NCI-H2227 (cell line): Measurements from ENCODE around the gene ATP5PD.
"Not testable (repeated sequence)": the region's sequence is repeated elsewhere in the genome, so short reads cannot be mapped to it uniquely, and the experiment has no call there.

Experiments used
- DNase-seq: peaks from one replicate; lab custom pipeline; 2025; ENCODE audit not compliant: unreplicated experiment; lab: John Stamatoyannopoulos, UW

ATP5PD gene

DNA sequence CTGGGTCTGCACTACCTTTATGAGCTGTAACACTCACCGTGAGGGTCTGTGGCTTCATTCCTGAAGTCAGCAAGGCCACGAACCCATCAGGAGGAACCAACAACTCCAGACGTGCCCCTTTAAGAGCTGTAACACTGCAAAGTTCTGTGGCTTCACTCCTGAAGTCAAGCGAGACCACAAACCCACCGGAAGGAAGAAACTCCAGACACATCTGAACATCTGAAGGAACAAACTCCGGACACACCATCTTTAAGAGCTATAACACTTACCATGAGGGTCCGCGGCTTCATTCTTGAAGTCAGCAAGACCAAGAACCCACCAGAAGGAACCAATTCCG, 21.4 kb downstream of the ATP5PD start:
- DNase-seq: not testable (repeated sequence)

DNA sequence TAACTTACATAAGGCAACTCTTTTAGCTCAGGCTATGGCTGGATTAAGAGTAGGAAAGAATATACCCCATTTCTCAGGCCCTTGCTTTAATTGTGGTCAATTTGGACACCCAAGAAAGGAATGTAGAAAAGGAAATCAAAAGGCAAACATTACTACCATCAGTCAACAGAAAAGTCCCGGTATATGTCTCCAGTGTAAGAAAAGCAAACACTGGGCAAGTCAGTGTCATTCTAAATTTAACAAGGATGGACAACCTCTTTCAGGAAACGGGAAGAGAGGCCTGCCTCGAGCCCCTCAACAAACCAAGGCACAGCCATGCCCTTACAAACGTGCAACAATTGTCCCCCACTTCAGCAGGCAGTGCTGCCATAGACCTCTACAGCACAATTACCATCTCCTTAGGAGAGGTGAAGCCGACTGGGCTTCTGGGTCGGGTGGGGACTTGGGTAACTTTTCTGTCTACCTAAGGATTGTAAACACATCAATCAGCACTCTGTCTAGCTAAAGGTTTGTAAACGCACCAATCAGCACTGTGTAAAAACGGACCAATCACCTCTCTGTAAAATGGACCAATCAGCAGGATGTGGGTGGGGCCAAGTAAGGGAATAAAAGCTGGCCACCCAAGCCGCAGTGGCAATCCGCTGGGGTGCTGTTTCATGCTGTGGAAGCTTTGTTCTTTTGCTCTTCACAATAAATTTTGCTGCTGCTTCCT, 21.9 kb downstream of the ATP5PD start:
- DNase-seq: no peak

DNA sequence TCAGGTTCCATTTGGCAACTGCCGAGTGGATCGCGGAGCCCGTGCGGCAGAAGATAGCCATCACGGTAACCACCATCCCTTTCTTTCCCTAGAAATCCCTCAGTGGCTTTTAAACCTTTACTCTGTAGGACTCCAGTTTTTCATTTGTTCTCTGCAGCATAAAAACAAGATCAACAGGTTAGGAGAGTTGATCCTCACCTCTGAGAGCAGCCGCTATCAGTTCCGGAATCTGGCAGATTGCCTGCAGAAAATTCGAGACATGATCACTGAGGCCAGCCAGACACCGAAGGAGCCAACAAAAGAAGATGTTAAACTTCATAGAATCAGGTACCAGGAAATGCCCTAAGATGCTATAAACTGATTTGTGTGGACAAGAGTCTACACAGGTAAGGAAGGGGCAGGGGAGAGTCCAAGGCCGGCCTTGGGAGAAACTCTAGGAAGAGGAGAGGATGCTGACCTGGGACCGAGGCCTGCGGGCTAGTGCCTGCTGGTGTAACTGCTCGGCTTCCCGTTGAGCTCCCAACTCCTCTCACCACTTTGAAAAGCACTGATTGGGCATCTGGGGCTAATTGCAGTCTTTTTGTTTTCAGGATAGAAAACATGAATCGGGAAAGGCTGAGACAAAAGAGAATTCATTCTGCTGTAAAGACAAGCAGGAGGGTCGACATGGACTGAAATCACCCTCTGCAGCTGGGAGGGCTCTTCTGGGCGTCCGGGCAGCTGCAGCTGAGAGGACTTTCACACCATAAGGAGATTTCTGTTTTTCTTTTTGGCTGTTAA, 26.2 kb downstream of the ATP5PD start:
- DNase-seq: no peak

DNA sequence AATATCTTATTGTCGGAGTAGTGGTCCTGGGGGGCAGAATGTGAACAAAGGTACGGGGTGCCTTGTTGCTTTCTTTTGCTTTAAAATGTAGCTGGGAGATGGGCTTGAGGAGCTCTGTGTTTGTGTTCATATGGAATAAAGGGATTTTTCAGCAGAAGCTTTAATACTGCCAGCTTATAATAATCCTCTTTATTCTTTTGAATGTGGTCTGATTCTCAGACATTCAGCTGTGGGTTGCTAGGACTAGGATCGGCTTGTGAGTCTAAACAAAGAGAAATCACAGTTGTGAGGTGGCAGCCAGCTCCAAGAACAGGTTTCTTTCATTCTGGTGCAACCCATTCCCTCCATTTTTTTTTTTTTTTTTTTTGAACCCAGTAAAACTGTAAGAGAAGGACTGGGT, 27.1 kb downstream of the ATP5PD start:
- DNase-seq: no peak

DNA sequence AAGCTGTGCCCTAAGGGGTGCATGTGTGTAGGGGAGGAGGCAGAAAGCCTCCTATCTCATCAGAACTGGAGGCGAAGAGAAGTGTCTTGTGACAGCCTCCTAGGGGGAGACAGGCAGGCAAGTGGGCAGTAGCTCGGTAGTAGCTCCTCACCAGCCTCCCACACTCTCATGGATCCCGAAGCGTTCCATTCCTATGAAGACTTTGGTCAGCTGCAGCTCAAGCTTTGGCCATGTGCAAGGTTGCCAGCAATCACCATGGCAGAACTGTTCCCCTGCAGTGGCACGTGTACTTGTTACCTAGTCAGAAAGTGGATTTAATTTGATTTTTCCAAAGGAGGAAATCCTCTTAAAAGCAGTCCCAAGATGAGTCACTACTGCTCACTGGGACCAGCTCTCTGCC, 27.6 kb downstream of the ATP5PD start:
- no peak for DNase-seq

DNA sequence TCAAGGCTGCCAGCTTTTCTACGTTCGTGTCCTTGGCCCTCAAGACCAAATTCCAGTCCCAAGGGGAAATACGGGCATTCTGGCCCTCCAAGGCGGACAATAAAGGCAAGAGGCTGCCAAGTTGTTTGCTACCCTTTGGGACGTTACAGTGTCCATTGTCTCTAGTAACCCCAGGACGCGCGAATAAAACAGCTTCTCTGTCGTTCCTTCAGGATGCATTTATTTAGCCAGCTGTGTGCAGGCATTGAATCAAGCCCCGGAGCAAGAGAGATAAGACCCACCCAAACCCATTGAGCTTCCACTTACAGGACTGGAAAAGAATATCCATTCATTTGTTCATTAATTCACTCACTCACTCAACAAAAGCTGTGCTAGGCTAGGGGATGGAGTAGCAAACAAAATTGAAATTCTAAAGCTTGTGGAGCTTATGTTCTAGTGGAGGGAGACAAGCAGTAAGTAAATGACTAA, 33.6 kb downstream of the ATP5PD start:
- DNase-seq: no peak

DNA sequence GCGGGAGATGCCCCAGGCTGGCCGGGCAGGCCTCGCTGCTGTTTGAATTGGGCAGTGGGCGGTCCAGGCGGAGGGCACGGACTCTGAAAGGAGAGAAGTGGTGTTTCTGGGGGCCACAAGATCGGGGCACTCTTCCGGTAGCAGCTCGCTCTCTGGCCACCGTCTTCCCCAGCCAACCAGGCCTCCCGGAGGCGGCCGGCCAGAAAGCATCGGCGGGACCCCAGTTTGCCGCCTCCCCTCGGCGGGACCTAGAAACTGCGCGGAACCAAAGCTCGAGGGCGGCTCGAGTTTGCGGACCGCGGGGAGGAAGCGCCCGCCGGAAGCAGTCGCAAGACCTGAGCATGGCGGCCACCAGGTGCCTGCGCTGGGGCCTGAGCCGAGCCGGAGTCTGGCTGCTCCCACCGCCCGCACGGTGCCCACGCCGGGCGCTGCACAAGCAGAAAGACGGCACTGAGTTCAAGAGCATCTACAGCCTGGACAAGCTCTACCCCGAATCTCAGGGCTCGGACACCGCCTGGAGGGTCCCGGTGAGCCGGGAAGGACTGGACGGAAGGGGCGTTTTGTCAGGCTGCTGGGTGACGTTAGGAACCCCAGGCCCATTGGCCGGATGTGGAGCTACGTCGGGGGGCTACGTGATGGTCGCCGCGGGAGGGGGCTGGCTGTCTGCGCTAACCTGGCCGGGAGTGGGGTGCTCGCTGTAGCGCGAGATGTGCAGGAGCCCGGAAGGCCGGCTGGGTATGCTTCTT, 34.2 kb downstream of the ATP5PD start, which contains the start of gene MRPL58:
MRPL58 (plus strand) TSS at position 325 of the 746 bp plus-strand sequence; CDS start at position 342, 17 bp downstream.
- DNase-seq: peak; percentile 96

DNA sequence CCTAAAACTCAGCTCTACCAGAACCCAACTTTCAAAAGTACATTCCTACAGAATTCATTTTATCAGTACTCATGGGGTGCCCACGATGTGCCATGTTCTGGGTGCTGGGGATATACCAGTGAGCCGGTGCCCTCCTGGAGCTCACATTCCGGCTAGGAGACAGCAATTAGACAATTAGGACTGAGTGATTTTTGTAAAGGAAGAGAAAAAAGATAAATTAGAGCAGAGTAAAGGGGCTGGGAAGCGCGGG, 34.7 kb downstream of the ATP5PD start:
- DNase-seq: no peak

DNA sequence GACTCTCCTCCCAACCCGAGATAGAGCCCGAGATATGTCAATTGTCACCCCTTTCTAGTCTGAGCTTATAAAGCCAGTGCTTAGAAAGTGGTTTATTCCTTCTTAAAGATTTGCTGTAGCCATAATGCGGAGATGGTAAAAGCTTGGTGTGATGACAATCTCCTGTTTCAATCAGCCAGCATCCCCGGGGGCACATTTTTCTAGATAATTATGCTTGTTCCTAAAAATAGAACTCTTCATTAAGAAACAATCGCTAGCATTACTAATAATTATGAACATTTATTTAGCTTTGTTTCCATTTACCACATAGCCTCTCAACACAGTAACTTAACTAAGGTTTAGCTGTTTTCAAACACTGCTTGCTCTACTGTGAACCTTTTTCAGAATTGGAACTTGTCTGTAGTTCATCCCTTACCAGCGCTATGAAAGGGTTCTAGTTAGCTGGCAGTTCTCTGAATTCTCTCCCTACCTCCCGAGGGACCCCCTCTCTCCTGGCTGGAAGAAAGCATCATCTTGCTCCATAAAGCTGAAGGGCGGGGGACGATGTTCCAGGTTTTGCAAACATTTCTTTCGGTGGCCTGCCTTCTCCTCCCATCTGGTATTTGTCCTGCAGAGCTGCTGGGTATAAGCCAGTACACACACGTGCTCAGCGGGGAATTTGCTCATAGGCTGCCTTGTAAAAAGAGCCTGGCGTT, 35.2 kb downstream of the ATP5PD start:
- DNase-seq: peak; percentile 58

DNA sequence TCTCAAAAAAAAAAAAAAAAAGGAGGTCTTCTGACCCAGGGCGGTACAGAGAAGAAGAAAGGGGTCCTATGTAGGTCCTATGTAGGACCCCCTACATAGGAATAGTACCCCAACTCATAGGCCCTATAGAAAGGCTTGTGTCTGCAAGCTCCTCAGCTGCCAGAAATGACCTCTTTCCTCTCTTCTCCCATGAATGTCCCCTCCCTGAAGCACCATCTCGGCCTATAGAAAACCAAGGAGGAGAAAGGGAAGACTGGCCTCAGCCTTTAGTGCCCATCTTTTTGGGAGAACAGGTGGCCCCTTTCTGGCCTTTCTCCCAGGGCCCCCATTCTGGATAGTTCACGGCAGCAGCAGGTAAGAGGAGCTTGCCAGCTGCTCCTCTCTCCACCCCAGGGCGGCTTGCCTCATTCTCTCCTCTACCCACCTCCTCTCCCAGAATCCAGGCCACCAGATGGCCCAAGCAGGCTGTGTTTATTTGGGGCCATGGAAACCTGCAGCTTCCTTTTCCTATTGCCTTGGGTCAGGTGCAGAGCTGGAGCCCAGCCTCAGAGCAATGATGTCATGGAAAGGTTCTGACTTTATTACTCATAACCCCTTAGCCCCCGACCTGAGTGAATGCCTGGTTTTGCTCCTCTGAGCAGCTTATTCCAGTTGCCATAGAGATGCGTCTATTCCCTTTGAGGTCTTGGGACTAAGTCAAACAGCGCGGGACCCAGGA, 35.9 kb downstream of the ATP5PD start:
- peak; percentile 49 for DNase-seq

DNA sequence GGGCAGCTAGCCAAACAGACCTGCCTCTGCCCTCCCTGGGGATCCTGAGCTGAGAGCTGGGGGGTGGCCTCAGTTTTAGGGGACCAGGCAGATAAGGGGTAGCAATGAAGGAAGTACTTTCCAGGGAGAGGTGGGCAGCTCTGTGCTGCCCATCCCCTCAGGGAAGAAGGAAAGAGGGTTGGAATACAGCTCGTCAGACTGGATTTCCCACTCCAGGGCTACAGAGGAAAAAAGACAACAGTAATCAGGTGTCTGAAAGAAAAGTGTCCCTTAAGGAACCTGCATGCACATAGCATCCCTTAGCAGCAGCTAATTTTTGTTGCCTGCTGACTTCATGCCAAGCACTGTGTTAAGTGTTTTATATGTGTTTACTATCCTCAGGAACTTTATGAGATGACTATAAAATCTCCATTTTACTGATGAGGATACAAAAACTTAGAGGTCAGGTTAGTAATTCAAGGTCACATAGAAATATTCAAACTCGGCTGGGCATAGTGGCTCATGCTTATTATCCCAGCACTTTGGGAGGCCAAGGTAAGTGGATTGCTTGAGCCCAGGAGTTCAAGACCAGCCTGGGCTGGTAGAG, 37.5 kb downstream of the ATP5PD start:
- no peak for DNase-seq

DNA sequence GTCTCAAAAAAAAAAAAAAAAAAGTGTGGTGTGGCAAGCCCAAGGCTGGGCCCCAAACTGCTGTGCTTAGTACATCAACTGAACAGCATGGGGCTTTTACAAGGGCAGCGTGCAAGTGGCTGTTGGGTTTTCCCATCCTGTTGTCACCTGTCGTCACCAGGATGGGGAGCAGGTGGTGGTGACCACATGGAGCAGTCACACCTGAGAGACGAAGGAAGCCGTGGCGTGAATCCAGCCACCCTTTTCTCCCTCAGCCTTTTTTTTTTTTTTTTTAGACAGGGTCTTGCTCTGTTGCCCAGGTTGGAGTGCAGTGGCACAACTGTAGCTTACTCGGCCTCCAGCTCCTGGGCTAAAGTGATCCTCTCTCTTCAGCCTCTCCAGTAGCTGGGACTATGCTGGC, 38.4 kb downstream of the ATP5PD start:
- no peak for DNase-seq

DNA sequence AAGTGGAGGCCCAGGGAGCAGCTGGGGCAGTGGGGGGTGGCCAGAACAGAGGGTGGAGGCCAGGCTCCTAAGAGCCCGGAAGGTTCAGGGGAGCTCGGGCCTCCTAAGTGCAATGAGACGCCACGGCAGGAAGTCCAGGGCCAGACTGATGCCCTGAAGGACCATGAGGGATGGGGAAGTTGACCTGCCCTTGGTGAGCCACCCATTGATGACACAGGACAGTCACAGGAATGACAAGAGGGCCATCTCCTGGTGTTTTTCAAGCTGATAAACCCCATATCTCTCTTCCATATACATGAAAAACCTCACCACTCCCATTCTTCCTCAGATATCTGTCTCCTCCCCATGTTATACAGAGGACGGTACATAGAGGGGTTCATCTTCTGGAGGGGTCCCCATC, 40.1 kb downstream of the ATP5PD start:
- no peak for DNase-seq

DNA sequence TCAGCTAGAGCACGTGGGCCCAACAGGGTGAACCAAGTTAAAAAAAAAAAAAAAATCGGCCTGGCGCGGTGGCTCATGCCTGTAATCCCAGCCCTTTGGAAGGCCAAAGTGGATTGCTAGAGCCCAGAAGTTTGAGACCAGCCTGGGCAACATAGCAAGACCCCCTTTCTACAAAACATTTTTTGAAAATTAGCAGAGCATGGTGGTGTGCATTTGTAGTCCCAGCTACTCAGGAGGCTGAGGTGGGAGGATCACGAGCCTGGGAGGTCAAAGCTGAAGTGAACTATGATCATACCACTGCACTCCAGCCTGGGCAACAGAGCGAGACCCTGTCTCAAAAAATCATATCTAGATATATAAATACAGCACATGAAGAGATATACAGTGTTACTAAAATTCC, 40.7 kb downstream of the ATP5PD start:
- DNase-seq: not testable (repeated sequence)

DNA sequence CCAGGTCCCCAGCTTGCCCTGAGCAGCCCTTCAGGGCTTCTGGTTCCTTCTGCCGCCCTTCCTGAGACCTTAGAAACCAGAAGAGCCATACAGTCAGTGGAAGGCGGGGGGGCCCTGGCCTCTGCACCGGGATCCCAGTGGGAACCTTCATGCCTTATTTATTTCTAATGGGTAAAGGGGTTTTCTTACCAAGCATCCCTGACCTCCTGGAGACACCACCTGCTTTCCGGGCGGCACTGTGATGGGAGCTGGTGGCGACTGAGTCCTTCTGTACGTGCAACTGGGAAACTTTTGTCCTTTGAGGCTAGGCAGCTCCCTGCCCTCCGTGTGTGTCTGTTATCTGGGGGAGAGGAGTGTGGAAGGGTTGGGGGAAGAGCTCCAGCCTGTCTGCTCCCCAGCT, 41.5 kb downstream of the ATP5PD start:
- DNase-seq: no peak

DNA sequence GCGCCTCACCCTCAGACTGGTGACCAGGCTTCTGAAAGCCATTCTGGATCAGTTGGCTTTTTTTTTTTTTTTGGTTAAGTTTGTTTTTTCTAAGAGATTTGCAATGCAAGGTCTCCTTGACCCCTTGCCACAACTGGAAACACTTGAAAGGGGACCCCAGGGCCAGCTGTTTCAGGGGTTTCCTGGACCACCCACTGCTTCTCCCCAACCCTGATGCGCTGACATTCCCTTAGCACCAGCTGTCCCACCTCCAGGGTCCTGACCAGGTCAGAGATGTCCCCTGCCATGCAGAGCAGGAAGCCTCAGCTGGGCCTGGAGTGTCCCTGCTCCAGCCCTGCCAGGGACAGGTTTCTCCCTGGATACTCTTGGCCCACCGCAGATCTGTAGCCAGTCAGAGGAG, 42.4 kb downstream of the ATP5PD start:
- no peak for DNase-seq

DNA sequence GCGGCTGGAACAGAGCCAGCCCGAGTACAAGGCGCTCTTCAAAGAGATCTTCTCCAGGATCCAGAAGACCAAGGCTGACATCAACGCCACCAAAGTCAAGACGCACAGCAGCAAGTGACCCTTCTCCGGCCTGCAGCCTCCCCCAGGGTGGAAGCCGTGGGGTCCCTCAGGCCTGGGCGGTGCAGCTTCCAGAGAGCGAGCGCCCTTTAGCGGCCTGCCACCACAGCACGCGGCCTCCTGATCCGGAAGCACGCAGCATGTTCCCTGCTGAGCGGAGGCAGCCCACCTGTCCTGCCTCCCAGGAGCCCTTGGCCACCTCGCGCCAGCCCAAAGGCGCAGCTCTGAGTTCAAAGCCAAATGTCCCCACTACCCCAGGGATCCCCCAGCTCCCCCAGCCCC, 42.8 kb downstream of the ATP5PD start:
- no peak for DNase-seq

DNA sequence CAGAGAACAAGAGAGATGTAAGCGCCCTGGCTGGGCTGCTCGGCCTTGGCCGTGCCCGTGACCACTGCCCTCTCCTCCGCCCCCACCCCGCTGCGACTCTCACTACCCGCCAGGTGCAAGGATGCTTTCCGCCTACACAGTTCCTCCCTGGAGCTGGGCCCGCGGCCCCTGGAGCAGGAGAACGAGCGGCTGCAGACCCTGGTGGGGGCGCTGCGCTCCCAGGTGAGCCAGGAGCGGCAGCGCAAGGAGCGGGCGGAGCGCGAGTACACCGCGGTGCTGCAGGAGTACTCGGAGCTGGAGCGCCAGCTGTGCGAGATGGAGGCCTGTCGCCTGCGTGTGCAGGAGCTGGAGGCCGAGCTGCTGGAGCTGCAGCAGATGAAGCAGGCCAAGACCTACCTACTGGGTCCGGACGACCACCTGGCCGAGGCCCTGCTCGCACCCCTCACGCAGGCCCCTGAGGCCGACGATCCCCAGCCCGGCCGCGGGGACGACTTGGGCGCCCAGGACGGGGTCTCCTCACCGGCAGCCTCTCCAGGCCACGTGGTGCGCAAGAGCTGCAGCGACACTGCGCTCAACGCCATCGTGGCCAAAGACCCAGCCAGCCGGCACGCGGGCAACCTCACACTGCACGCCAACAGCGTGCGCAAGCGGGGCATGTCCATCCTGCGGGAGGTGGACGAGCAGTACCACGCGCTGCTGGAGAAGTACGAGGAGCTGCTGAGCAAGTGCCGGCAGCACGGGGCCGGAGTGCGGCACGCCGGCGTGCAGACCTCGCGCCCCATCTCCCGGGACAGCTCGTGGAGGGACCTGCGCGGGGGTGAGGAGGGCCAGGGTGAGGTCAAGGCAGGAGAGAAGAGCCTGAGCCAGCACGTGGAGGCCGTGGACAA, 43.5 kb downstream of the ATP5PD start:
- no peak for DNase-seq
